HG03521 (cell line): ENCODE data around the gene YIPF5.

Source experiments
- ATAC-seq: cut with Tn5 transposase; IDR thresholded peaks from one replicate; pipeline ENCODE4 v1.9.1; 2021; ENCODE audit warnings: mild to moderate bottlenecking, moderate library complexity; ENCODE audit not compliant: unreplicated experiment

The YIPF5 gene

DNA sequence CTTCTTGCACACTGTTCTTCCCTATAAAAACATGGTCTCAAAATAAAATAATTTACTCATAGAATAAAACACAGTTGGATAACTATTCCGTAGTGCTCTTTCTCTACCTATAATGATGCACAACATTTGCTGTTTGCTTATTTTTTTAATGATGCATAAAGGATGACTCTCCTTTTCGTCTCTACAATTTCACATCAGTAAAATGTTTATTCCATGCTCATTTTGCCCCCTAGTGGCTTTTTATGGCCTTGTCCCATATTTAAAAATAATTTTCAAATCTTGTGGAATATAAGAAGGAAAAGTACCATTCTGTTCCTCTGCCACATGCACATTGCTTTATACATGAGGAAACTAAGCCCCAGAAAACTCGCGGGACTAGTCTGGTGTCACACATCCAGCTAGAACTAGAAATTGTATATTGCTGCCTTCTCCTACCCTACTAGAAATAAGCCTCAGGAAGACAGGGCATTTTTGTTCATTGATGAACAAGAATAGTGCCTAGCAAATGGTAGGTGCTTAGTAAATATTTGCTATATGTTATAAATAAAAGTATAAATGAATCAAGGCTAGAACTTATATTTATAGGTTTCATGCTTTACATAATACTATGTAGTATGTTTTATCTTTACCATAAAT lies 12.9 kb upstream of the YIPF5 start:
- no peak for ATAC-seq

DNA sequence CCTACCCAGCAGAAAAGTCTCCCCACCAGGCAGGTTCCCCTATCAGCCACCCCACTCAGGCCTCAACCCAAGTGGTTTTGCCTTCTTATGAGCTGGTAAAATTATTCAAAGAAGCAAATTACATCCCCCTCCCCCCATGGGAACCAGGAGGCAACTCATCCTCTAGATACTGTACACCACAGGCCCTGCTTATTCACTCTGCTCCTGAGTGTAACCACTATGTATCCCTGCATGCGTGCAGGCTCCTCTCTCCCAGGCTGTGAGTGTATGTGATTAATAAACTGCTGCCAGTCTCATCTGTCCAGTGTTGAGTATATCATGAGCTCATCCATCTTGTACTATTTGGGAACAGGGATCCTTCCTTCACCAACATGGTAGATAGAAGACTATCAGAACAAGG lies 8.8 kb upstream of the YIPF5 start:
- ATAC-seq = no peak

DNA sequence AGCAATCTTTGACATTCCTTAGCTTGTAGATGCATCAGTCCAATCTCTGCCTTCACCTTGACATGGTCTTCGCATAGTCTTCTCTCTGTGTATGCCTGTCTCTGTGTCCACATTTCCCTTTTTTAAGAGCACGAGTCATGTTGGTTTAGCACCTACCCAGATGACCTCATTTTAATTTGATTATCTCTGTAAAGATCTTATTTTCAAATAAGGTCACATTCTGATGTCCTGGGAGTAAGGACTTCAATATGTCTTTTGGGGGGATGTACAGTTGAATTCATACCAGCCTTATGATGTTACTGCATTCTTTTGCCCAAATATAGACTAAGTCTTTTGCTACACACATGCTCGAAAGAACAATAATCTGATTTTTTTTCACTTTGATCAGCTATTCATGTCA lies 7.1 kb upstream of the YIPF5 start:
- ATAC-seq = no peak

DNA sequence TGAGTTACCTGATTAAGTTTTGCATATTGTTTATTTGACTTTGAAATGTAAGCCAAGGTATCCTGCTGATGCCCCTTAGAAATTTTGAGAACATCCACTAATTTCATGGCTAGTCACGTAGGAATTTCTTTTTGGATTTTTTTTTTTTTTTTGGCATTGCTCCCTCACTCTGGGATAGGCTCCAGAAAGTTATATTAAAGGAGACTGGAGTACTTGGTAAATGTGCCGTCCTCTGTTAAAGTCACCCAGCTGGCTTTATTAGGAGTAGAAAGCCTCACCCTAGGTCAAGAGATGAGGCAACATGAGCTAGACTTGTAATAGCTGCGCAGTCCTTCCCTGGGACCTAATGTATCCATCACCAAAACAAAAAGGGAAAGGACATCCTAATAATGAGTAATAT lies 3.3 kb upstream of the YIPF5 start:
- no peak for ATAC-seq

DNA sequence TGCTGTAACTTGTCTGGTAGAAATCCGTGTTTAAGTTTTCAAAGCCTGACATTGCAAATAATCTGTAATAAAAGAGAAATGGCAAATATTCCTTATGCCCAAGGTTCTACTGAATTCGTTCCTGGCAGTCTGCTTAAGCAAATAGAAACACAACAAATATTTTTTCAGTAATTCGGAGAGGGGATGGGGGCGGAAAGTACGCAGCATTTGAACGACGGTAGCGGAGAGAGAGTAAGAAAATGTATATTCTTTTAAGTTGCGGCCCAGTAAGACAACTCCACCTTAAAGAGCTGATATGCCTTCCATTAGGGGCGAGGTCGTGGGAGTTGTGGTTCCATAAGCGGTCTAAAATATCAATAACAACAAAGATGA lies 569 bp downstream of the YIPF5 start:
- ATAC-seq = no peak

DNA sequence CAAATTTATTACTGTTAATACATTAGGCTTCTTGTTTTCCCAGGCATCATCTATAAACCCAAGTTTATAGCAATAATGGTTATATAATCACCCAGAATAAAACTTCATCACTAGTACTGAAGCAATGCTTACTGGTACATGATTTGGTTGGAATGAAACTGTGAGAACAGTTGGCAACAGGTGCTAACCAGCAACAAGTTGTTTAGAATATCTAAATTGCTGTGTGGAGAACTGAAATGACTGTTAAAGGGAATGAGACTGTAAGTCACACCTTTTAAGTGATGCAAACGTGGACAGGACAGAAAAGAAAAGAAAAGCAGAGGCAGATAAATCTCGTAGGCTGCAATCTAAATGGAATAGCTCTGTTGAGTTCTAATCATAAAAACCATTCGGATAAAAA lies 2.5 kb downstream of the YIPF5 start:
- no peak for ATAC-seq

DNA sequence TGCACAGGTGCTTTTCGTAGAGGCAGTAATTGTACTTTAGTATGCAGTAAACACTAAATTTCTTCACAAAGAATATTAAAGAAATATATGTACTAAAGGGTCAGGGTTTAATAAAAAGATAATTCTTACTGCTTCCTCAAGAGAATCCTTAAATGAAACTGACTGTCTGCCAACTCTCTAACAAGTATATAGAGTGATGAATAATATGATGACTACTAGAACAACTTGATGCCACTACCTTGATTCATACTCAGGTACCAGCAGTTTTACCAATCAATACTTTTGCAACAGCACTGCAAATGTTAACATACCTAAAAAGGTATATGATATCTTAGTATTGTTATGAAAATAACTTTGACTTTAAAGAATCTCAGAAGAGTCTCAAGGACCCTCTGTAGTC lies 3.8 kb downstream of the YIPF5 start:
- no peak for ATAC-seq

DNA sequence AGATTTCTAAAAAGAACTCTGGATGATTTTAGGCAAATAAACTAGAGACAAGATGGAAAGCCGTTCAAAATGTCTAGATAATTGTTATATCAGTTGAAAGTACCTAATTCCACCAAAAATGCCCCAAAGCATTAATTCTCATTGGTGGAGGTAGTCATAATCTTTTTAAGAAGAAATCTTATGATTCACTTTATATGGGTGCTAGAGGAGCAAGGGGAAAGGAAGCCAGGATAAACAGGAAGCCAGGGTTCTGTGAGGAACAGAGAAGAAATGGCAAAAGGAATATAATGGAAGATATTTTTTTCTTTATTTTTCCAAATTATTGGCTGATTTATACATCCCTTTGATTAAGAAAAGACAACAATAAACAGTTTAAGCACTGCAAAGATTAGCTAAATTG lies 7.8 kb downstream of the YIPF5 start:
- ATAC-seq = no peak

DNA sequence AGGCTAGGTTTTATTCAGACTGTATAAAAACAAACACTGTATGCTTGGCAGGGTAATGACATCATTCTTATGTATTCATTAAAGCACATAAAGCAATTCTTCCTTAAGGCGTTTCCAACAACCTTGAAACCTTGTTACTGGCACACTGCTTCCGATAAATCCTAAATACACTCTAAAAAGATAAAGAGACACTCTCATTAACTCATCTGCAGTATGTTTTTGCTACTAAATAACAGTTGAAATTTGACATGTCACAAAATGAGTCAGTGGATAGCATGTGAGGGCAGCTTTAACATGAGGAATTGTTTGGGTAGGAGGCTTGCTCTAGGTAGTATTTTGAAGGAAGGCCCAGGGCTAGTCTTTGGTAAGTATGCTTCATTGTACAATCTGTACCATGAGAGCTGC lies 13.7 kb downstream of the YIPF5 start:
- ATAC-seq = no peak

DNA sequence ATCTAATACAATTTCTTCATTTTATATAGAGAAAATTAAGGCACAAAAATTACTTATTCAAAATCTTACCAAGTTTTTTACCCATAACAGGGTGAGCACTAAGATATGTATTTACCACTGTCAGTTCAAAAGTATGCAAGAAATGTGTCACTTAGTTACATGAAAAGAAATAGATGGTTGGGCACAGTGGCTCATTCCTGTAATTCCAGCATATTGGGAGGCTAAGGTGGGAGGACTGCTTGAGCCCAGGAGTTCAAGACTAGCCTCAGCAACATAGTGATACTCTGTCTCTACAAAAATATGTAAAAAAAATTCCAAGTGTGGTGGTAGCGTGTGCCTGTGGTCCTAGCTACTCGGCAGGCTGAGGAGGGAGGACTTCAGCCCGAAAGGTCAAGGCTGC lies 19.4 kb downstream of the YIPF5 start:
- no peak for ATAC-seq

DNA sequence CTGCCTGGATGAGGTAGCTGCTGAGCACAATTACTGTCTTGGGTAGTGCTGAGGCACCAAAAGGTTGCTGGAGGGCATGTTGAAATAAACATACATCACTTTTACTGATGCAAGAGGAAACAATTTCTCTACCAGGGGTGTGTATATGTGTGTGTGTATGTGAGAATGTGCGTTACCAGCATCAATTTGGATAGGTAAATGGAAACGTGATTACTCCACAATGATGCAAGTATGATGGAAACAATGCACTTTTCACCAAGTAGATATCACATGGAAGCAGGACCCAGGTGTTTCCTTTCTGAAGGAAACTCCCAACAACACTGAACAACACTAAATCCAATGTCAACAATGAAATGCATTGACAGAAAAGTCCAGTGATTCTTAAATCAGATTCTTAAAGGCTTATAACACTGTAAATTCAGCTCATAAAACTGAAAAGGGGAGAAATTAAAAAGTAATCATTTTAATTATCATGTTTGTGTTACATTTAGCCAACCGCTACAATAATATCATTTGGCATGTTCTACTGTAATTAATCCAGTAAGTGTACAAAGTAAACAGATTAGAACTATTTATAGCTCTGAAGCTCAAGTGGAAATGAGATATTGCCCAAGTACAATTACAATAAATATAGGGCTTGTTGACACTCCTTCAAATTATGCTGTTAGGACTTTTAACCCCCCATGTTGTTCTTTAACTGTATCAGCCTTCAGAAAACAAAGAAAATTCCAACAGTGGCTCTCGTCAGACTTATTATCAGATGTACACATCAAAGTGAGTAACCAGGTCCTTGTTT lies 25.3 kb downstream of the YIPF5 start:
- ATAC-seq = no peak

DNA sequence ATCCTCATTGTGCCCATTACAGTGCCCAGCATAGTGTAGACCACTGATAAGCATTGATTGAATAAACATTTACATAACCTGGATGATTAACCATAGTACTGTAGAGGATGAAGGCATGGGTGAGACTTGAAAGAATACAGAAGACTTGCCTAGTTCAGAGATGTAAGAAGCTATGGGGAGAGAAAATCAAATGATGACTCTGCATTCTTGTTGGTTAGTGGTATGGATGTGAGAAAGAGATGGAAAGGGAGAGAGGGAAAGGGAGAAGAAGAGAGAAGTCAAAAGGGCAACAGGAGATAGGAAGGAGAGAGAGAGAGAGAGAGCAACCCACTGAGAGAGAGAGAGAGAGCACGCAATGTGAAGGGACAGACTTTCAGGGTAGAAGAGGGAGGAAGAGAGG lies 26.8 kb downstream of the YIPF5 start:
- no peak for ATAC-seq

DNA sequence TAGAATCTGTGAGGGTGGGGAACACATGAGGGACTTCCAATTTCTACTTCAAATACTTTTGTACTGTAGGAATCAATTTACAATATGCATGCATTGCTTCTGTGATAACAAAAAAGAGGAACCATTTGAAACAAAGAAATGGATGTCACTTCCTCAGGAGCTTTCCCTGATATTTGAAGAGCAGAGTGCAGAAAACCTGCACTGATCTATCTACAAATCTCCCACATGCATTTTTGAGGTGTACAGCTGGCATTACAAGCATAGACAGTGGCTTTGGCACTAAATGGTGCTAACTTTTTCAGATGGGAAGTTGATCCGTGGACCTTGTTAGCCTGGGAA lies 27.7 kb downstream of the YIPF5 start:
- ATAC-seq = no peak

DNA sequence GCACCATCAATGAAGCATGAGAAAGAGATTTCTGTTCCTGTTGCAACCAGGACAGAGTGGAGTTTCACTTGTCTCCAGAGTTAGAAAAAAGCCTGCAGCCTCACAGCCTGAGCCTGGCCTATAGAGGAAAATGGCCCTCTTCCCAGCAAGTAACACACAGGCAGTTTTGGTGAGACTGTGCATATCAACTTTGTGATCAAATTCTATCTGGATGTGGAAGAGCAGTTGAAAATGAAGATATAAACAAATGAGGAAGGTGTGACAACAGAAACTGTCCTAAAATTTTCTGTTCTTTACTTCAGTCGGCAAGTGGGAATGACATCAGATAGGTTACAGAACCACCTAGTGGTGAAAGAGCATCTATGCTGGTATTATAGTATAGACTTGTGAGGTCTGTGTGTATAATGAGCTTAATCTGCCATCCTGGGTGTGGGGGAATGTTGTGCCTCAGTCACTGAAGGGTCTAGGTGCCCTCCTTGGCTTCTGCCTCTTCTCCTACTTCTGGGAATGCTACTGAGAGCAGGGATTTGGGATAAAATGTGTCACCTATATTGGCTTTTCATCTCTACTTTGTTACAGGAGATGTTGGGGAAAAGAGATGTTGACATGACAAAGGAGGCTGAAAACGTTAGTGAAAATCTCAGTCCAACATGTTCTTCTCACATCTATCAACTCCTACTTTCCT lies 28.2 kb downstream of the YIPF5 start:
- peak; percentile 97 for ATAC-seq

DNA sequence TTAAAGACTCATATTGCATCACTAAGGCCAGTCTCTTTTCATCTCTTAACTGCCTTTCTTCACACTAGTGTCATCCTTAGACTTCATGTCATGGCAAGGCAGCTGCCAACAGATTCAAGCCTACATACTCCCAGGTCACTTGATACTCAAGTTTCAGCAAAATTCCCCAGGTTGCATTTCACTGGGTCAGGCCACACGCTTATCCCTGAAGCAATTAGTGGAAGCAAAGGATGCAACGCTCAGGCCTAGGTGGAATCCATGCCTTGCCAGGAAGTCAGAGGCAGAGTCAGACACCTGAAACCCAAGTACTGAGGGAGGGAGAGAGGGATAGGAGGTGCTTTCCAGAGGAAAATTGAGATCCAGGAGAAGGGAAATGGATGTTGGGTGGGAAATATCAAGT lies 28.9 kb downstream of the YIPF5 start:
- ATAC-seq = no peak

DNA sequence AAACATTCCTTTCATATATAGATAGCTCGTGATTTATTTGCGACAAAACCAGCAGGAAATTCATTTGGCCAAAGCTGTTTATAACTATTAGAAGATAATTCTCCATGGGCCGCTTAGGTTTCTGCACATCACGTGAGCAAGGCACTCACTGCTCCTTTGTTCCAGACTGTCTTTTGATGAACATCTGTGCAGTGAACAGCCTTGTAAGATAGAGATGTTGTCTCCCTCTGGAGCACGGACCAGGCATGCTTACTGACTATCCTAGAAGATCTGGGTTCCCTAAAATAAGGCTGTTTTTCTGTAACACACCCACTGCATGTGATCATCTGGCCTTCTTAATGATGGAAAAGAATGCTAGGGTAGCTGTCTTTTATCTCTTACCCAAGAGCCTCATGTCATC lies 30.9 kb downstream of the YIPF5 start:
- no peak for ATAC-seq

DNA sequence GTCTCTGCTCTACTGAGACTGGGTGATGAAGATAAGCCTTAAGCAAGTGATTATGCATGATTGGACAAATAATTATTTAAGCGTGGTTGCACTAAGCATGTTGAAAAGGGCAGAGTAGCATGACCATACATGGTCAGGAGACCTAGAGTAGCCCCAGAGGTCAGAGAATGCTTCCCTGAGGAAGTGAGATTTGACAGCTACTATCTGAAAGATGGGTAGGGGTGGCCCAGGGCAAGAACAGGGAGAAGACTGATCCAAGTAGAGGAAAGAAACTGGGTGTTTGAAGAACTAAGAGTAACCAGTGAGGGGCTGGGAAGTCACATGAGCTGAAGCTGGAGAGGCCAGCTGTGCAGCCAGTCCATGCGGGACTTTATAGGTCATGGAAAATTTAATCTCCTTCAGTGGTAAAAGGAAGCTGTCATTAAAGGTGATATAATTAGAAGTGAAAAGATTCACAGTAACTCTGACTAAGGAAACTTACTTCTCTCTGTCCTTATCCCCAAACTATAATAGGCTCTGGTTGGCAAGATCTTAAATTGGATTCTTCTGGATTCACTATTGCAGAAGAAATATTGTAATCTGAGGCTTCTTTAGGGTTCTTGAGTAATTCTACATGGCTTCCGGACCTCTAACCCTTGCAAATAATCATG lies 35.2 kb downstream of the YIPF5 start:
- no peak for ATAC-seq

DNA sequence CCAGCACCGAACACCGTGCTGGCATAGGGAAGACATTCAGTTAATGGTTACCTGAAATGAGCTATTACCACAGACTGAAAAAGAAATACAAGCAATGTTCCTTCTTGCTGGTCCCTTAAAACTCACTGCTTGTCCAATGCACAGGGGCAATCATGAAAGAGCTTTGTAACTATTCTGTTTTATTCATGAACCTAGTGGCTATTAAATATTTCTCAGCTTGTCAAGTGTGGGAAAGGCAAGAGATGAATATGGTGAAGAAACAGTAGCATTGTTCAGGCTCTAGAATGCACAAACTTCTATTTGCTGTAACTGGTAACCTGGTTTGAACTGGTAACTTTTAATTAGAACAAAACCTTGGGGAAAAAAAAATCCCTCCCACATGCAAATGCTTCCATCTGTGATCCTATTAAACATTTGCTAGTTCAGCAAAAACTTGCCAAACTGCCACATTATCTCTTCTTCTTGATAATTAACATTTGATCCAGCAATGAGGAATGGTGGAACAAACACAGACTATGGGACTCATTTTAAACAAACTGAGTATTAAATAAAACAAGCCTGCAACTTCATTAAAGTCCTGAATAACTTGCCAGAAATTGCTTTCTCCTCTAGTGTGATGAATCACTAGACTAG lies 36.1 kb downstream of the YIPF5 start:
- no peak for ATAC-seq

DNA sequence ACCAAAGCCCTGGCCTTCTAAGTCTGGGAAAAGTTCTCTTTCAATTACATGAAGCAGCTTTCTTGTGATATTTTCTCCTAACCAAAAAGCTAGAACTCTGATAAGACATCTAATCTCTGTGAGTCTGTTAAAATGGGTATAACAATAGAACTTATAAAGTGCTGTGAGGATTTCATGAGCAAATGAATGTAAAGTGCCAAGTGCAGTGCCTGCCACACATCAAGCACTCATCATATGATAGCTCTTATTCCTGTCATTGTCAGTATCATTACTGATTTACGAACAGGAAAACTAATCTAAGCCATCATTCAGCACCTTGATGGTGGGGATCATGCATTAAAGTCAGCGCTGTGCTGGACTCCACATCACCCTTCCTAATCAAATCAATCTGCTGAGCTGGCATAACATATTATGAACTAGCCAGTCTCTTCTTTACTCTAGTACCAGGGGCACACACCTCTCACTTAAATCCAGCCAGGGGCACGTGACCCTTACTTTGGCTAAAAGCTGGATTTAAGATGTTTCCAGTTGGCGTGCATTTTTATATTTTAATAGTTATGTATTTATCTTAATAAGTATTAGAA lies 37.3 kb downstream of the YIPF5 start:
- ATAC-seq = no peak

DNA sequence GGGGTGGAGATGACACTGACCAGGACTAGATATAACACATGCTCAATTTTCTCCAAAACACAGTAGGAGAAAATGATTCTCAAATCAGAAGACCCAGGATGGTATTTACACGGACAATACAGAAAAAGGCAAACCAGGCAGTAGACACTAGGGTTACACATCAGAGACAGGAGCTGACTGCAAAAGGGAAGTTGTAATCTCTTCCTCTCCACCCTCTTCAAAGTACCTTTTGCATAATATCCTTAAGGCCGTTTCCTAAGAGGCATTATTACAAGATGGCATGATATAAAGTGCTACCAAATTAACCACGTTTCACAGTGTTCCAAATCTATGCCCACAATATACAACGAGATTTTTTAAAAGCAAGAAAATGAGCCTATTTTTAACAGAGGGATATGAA lies 39.2 kb downstream of the YIPF5 start:
- ATAC-seq = no peak

DNA sequence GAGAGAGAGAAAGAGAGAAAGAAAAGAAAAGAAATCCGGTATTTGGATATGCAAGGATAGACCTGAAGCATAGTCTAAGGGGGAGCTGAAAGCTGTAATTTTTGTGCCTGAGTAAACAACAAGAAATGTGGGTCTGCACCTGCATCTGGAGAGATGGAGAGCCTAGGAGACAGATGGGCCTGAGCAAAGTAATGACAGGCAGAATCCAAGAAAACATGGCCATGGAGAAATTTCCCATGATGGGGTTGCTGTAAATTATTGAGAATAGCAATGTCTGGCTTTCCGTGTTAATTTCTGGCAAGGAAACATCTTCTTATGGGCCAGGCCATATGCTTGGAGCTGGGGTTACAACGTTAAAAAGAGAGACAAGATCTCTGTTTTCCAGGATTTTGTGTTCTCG lies 40.2 kb downstream of the YIPF5 start:
- ATAC-seq = no peak
